HCT116 (cell line): ENCODE data around the gene FGGY.

Experiments used
- CTCF ChIP-seq, 3 experiments: fragments of 200-600 bp in 1 of 3; sonication (generic) in 1 of 3; IDR thresholded peaks in 2 of 3; conservative IDR thresholded peaks in 1 of 3; 2 replicates each; pipeline ENCODE4 v1.5.1; 2012 to 2017; ENCODE audit warnings: low read depth in 2 of 3, low read length in 2 of 3, antibody characterized with exemption in 1 of 3, borderline replicate concordance in 1 of 3, control low read depth in 1 of 3, mild to moderate bottlenecking in 1 of 3, mixed read lengths in 1 of 3, mixed run types in 1 of 3, moderate library complexity in 1 of 3; ENCODE audit not compliant: insufficient read depth in 1 of 3
- EZH2 ChIP-seq: fragments of 200-600 bp; sonication (generic); IDR thresholded peaks from 2 replicates; pipeline ENCODE4 v1.6.1; 2017; ENCODE audit warnings: antibody characterized with exemption, mixed run types
- EZH2phosphoT487 ChIP-seq: fragments of 200-600 bp; IDR thresholded peaks from 2 replicates; pipeline ENCODE4 v1.6.1; 2018; ENCODE audit warnings: antibody characterized with exemption, borderline replicate concordance
- POLR2A ChIP-seq: IDR thresholded peaks from 2 replicates; pipeline ENCODE4 v1.7.0; 2011; ENCODE audit warnings: borderline replicate concordance; ENCODE audit not compliant: insufficient read depth, insufficient read length; ENCODE audit errors: extremely low read depth
- POLR2AphosphoS5 ChIP-seq: IDR thresholded peaks from 2 replicates; pipeline ENCODE4 v1.6.1; 2011; ENCODE audit warnings: mild to moderate bottlenecking, low read depth, low read length, moderate library complexity
- REST ChIP-seq: IDR thresholded peaks from 2 replicates; pipeline ENCODE4 v1.6.1; 2012; ENCODE audit warnings: low read depth
- TCF7L2 ChIP-seq: IDR thresholded peaks from 2 replicates; pipeline ENCODE4 v1.7.0; 2011; ENCODE audit warnings: borderline replicate concordance, inconsistent platforms; ENCODE audit not compliant: insufficient read depth, insufficient read length; ENCODE audit errors: extremely low read depth
- YY1 ChIP-seq: IDR thresholded peaks from 2 replicates; pipeline ENCODE4 v1.6.1; 2011; ENCODE audit warnings: low read length, low read depth, moderate library complexity, mild to moderate bottlenecking; ENCODE audit not compliant: insufficient replicate concordance; ENCODE audit errors: extremely low read depth

- TF ChIP-seq CTCF (IDR thresholded peaks at IDR 0.05 in 2 of 3, conservative IDR thresholded peaks at IDR 0.05 in 1 of 3; ENCODE audit: borderline replicate concordance in 1 of 3, insufficient read depth in 1 of 3, low read depth in 2 of 3, low read length in 2 of 3) (no peak), TCF7L2 (no peak), POLR2A (no peak), EZH2 (no peak), EZH2phosphoT487 (no peak), YY1 (no peak), REST (no peak), POLR2AphosphoS5 (no peak)
Measured at GRCh38 chr1:59545830-59546229, 248.9 kb downstream of the FGGY start.
